GM20431 (cell line): ENCODE measurements around the gene TMEM250.
"Not testable (repeated sequence)": the region's sequence is repeated elsewhere in the genome, so short reads cannot be mapped to it uniquely, and the experiment has no call there.

Experiments
- in situ Hi-C: fragments of 300-500 bp; cut with MseI, MboI; formaldehyde crosslinking; loops from one replicate; pipeline ENCODE4 v1.15.0; 2020; ENCODE audit warnings: low sequenced_read_pairs; ENCODE audit not compliant: unreplicated experiment

Gene TMEM250

GRCh38 chr9:136115206-136115605 is 3.5 kb downstream of the TMEM250 start:
- in situ Hi-C loops, result no loop called here

GRCh38 chr9:136114610-136115009 is 4.1 kb downstream of the TMEM250 start:
- in situ Hi-C loops, result no loop called here

GRCh38 chr9:136112541-136112940 is 6.1 kb downstream of the TMEM250 start:
- in situ Hi-C loops, result no loop called here

- in situ Hi-C loops, result no loop called here
Observed at GRCh38 chr9:136111910-136112309, 6.8 kb downstream of the TMEM250 start.

GRCh38 chr9:136111190-136111589 is 7.5 kb downstream of the TMEM250 start:
- in situ Hi-C loops, result no loop called here

GRCh38 chr9:136110082-136111061 is 8.3 kb downstream of the TMEM250 start:
- in situ Hi-C loops, result no loop called here

- in situ Hi-C loops, result no loop called here
Observed at GRCh38 chr9:136109351-136110081, 9.2 kb downstream of the TMEM250 start.

GRCh38 chr9:136108648-136109266 is 9.9 kb downstream of the TMEM250 start:
- in situ Hi-C loops, result no loop called here

- in situ Hi-C loops, result no loop called here
Observed at GRCh38 chr9:136107953-136108647, 10.6 kb downstream of the TMEM250 start.

GRCh38 chr9:136107155-136107952 is 11.3 kb downstream of the TMEM250 start:
- in situ Hi-C loops, result no loop called here

- in situ Hi-C loops, result no loop called here
Observed at GRCh38 chr9:136105398-136106135, 13.1 kb downstream of the TMEM250 start.

GRCh38 chr9:136104916-136105315 is 13.8 kb downstream of the TMEM250 start:
- in situ Hi-C loops, result no loop called here

GRCh38 chr9:136104488-136104800 is 14.2 kb downstream of the TMEM250 start:
- in situ Hi-C loops, result no loop called here

GRCh38 chr9:136103651-136104487 is 14.8 kb downstream of the TMEM250 start:
- in situ Hi-C loops, result no loop called here

- in situ Hi-C loops, result not testable (repeated sequence)
Observed at GRCh38 chr9:136101615-136102074, 17.0 kb downstream of the TMEM250 start.

- in situ Hi-C loops, result no loop called here
Observed at GRCh38 chr9:136100700-136101614, 17.7 kb downstream of the TMEM250 start.

- in situ Hi-C loops, result no loop called here
Observed at GRCh38 chr9:136099542-136099941, 19.1 kb downstream of the TMEM250 start.
